PFSK-1 (cell line): ENCODE results near the gene PPP2R5C.

Experiments
- POLR2AphosphoS5 ChIP-seq: IDR thresholded peaks from 2 replicates; pipeline ENCODE4 v1.6.1; 2012; ENCODE audit warnings: low read depth, mild to moderate bottlenecking, control low read depth, low read length, moderate library complexity
- SIN3A ChIP-seq: IDR thresholded peaks from 2 replicates; pipeline ENCODE4 v1.6.1; 2012; ENCODE audit warnings: mild to moderate bottlenecking, low read length, moderate library complexity, borderline replicate concordance; ENCODE audit not compliant: insufficient read depth
- TF ChIP-seq, protein P1 (sequence below), 2 experiments: IDR thresholded peaks; 2 replicates each; pipeline versions ENCODE4 v1.6.1 to v1.8.0; 2011 to 2012; ENCODE audit warnings: low read depth in 2 of 2, low read length in 2 of 2, control low read depth in 1 of 2, inconsistent platforms in 1 of 2, mild to moderate bottlenecking in 1 of 2, moderate library complexity in 1 of 2; ENCODE audit not compliant: insufficient read depth in 1 of 2

DNA sequence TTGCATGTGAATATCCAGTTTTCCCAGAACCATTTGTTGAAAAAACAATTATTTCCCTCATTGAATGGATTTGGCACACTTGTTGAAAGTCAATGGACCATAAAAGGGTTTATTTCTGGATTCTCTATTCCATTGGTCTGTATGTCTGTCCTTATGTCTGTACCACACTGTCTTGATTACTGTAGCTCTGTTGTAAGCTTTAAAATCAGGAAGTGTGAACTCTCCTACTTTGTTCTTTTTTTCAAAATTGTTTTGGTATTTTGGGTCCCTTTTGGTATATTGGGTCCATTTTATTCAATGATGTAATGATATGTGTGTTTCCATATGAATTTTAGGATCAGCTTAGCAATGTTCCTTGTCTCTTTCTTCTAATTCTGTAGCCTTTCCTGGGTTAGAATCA is 64.8 kb downstream of the PPP2R5C start:
- TF ChIP-seq, protein P1, sequence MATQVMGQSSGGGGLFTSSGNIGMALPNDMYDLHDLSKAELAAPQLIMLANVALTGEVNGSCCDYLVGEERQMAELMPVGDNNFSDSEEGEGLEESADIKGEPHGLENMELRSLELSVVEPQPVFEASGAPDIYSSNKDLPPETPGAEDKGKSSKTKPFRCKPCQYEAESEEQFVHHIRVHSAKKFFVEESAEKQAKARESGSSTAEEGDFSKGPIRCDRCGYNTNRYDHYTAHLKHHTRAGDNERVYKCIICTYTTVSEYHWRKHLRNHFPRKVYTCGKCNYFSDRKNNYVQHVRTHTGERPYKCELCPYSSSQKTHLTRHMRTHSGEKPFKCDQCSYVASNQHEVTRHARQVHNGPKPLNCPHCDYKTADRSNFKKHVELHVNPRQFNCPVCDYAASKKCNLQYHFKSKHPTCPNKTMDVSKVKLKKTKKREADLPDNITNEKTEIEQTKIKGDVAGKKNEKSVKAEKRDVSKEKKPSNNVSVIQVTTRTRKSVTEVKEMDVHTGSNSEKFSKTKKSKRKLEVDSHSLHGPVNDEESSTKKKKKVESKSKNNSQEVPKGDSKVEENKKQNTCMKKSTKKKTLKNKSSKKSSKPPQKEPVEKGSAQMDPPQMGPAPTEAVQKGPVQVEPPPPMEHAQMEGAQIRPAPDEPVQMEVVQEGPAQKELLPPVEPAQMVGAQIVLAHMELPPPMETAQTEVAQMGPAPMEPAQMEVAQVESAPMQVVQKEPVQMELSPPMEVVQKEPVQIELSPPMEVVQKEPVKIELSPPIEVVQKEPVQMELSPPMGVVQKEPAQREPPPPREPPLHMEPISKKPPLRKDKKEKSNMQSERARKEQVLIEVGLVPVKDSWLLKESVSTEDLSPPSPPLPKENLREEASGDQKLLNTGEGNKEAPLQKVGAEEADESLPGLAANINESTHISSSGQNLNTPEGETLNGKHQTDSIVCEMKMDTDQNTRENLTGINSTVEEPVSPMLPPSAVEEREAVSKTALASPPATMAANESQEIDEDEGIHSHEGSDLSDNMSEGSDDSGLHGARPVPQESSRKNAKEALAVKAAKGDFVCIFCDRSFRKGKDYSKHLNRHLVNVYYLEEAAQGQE (IDR thresholded peaks at IDR 0.05; ENCODE audit: insufficient read depth in 1 of 2, low read depth in 2 of 2, low read length in 2 of 2), result no peak
- TF ChIP-seq SIN3A (no peak), POLR2AphosphoS5 (no peak)
